H1 (cell line): ENCODE data around the gene ZNF692. TPM values are rescaled to one million over a fixed set of nuclear protein-coding genes. Genes with fewer than 3 reads are reported as not detected.
A peak's percentile ranks its signal among the peaks of the same experiment; 100 is the strongest.

Source experiments
- CTCF ChIA-PET: fragments of 300-600 bp; sonication (Branson Sonifier 250); formaldehyde crosslinking; loops from one replicate; lab custom pipeline; 2021; ENCODE audit not compliant: partially characterized antibody; lab: Charles Lee
- POLR2A ChIA-PET: fragments of 300-600 bp; sonication (Branson Sonifier 250); formaldehyde crosslinking; loops from one replicate; lab custom pipeline; 2021; ENCODE audit warnings: inconsistent platforms; ENCODE audit not compliant: partially characterized antibody; lab: Charles Lee
- DNase-seq, 2 experiments: peaks; one replicate each; pipeline versions ENCODE4 v3.0.0 to v3.0.0-alpha.2; 2010 to 2022; ENCODE audit warnings: low spot score in 2 of 2, low read depth in 1 of 2, mixed read lengths in 1 of 2
- FAIRE-seq: peaks from 2 replicates; lab custom pipeline; 2011; peaks lifted over from hg19 to GRCh38; lab: Jason Lieb, UNC
- H2AFZ ChIP-seq: 2 replicates; pipeline ENCODE4 v1.8.1; 2012; ENCODE audit warnings: low read length, inconsistent platforms
- H2AK5ac ChIP-seq: 2 replicates; pipeline ENCODE4 v1.6.1; 2013; ENCODE audit warnings: low read depth, low read length
- H2BK120ac ChIP-seq: replicated peaks from 2 replicates; pipeline ENCODE3; 2013; ENCODE audit warnings: low read depth, low read length, inconsistent platforms
- H2BK12ac ChIP-seq: 2 replicates; pipeline ENCODE4 v1.6.1; 2013; ENCODE audit warnings: low read depth, low read length
- H2BK15ac ChIP-seq: 2 replicates; pipeline ENCODE4 v1.6.1; 2013; ENCODE audit warnings: low read length
- H2BK20ac ChIP-seq: 2 replicates; pipeline ENCODE4 v1.6.1; 2013; ENCODE audit warnings: low read length
- H2BK5ac ChIP-seq: 2 replicates; pipeline ENCODE4 v1.6.1; 2013; ENCODE audit warnings: low read depth, low read length
- H3K14ac ChIP-seq: 2 replicates; pipeline ENCODE4 v1.6.1; 2013; ENCODE audit warnings: inconsistent platforms; ENCODE audit not compliant: insufficient read length
- H3K18ac ChIP-seq: 2 replicates; pipeline ENCODE4 v1.6.1; 2013; ENCODE audit warnings: low read length; ENCODE audit errors: extremely low read depth
- H3K23ac ChIP-seq: 2 replicates; pipeline ENCODE4 v1.6.1; 2013; ENCODE audit warnings: inconsistent platforms; ENCODE audit not compliant: insufficient read length
- H3K23me2 ChIP-seq: 2 replicates; pipeline ENCODE4 v1.6.1; 2013; ENCODE audit warnings: low read depth, low read length
- H3K27ac ChIP-seq: 2 replicates; pipeline ENCODE4 v1.6.1; 2011; ENCODE audit warnings: low read depth, low read length, inconsistent platforms
- H3K27me3 ChIP-seq, 4 experiments: replicated peaks in 1 of 4; 1 replicate in 1 of 4; 2 replicates in 3 of 4; pipeline versions ENCODE4 v1.6.1 to v1.8.1; 2011 to 2013; ENCODE audit warnings: low read length in 3 of 4, mild to moderate bottlenecking in 3 of 4, inconsistent platforms in 2 of 4, mixed read lengths in 2 of 4, moderate library complexity in 1 of 4; ENCODE audit not compliant: control insufficient read depth in 3 of 4, insufficient read depth in 3 of 4; ENCODE audit errors: extremely low read depth in 1 of 4
- H3K36me3 ChIP-seq, 4 experiments: 2 replicates each; pipeline versions ENCODE4 v1.6.1 to v1.8.1; 2011 to 2013; ENCODE audit warnings: mild to moderate bottlenecking in 4 of 4, low read length in 3 of 4, moderate library complexity in 2 of 4, control low read depth in 1 of 4, inconsistent platforms in 1 of 4; ENCODE audit not compliant: insufficient read depth in 4 of 4, control insufficient read depth in 2 of 4
- H3K4ac ChIP-seq: replicated peaks from 2 replicates; pipeline ENCODE3; 2013; ENCODE audit warnings: low read length, low read depth, mixed read lengths, inconsistent platforms; ENCODE audit not compliant: insufficient read length
- H3K4me1 ChIP-seq, 4 experiments: replicated peaks in 1 of 4; 1 replicate in 1 of 4; 2 replicates in 3 of 4; pipeline versions ENCODE4 v1.6.1 to v1.8.1; 2011 to 2013; ENCODE audit warnings: low read length in 3 of 4, inconsistent platforms in 2 of 4, mixed read lengths in 1 of 4; ENCODE audit not compliant: insufficient read depth in 4 of 4, control insufficient read depth in 3 of 4
- H3K4me2 ChIP-seq, 2 experiments: 2 replicates each; pipeline versions ENCODE4 v1.6.1 to v1.8.1; 2011 to 2013; ENCODE audit warnings: low read depth in 2 of 2, low read length in 2 of 2, control low read depth in 1 of 2, inconsistent platforms in 1 of 2, mild to moderate bottlenecking in 1 of 2; ENCODE audit not compliant: insufficient read depth in 1 of 2
- H3K4me3 ChIP-seq, 4 experiments: fragments of 200-600, 300-600 bp in 1 of 4; sonication (generic), shearing (Covaris generic), sonication (Bioruptor Twin) in 1 of 4; 2 replicates each; pipeline versions ENCODE4 v1.5.1 to v1.8.1; 2011 to 2016; ENCODE audit warnings: low read length in 4 of 4, low read depth in 3 of 4, control low read depth in 2 of 4, inconsistent platforms in 2 of 4, mild to moderate bottlenecking in 2 of 4, mixed read lengths in 1 of 4, moderate library complexity in 1 of 4; ENCODE audit not compliant: insufficient read depth in 2 of 4; ENCODE audit errors: extremely low read depth in 1 of 4
- H3K56ac ChIP-seq: replicated peaks from 2 replicates; pipeline ENCODE3; 2013; ENCODE audit warnings: low read depth, mild to moderate bottlenecking, mixed read lengths, low read length, inconsistent platforms; ENCODE audit not compliant: insufficient read length
- H3K79me1 ChIP-seq: 2 replicates; pipeline ENCODE4 v1.6.1; 2013; ENCODE audit warnings: low read depth, low read length, control low read depth
- H3K79me2 ChIP-seq, 2 experiments: 2 replicates each; pipeline versions ENCODE4 v1.6.1 to v1.8.1; 2012 to 2013; ENCODE audit warnings: low read length in 2 of 2, mild to moderate bottlenecking in 2 of 2, inconsistent platforms in 1 of 2; ENCODE audit not compliant: insufficient read depth in 2 of 2, control insufficient read depth in 1 of 2
- H3K9ac ChIP-seq, 4 experiments: replicated peaks in 1 of 4; 1 replicate in 1 of 4; 2 replicates in 3 of 4; pipeline versions ENCODE4 v1.6.1 to v1.8.1; 2011 to 2013; ENCODE audit warnings: low read depth in 3 of 4, low read length in 3 of 4, control low read depth in 2 of 4, mild to moderate bottlenecking in 2 of 4, moderate library complexity in 2 of 4, inconsistent platforms in 1 of 4; ENCODE audit errors: extremely low read depth in 1 of 4
- H3K9me3 ChIP-seq, 2 experiments: 2 replicates each; pipeline versions ENCODE4 v1.6.1 to v1.8.1; 2012 to 2013; ENCODE audit warnings: mild to moderate bottlenecking in 2 of 2, moderate library complexity in 2 of 2, control low read depth in 1 of 2, inconsistent platforms in 1 of 2, low read depth in 1 of 2, low read length in 1 of 2, mixed read lengths in 1 of 2; ENCODE audit not compliant: insufficient read depth in 2 of 2
- H4K20me1 ChIP-seq, 2 experiments: replicated peaks in 1 of 2; 2 replicates each; pipeline versions ENCODE3 to v1.8.1; 2011 to 2013; ENCODE audit warnings: inconsistent platforms in 2 of 2, low read length in 2 of 2, mild to moderate bottlenecking in 1 of 2; ENCODE audit not compliant: insufficient read depth in 2 of 2, control insufficient read depth in 1 of 2
- H4K5ac ChIP-seq: 2 replicates; pipeline ENCODE4 v1.6.1; 2013; ENCODE audit warnings: low read length, low read depth, mixed read lengths, inconsistent platforms; ENCODE audit not compliant: insufficient read length
- H4K8ac ChIP-seq: 2 replicates; pipeline ENCODE4 v1.8.0; 2013; ENCODE audit warnings: mild to moderate bottlenecking, moderate library complexity, low read length, inconsistent platforms; ENCODE audit not compliant: insufficient read depth; ENCODE audit errors: extremely low read depth
- H4K91ac ChIP-seq: replicated peaks from 2 replicates; pipeline ENCODE3; 2013; ENCODE audit warnings: low read length, mixed read lengths, inconsistent platforms; ENCODE audit not compliant: insufficient read length
- BCL11A ChIP-seq, 2 experiments: IDR thresholded peaks; one replicate each; pipeline ENCODE4 v1.6.1; 2011; ENCODE audit warnings: low read depth in 2 of 2, low read length in 2 of 2, mild to moderate bottlenecking in 2 of 2
- EP300 ChIP-seq, 2 experiments: IDR thresholded peaks; 1 replicate in 1 of 2; 2 replicates in 1 of 2; pipeline ENCODE4 v1.6.1; 2011 to 2012; ENCODE audit warnings: low read depth in 2 of 2, low read length in 2 of 2, mild to moderate bottlenecking in 2 of 2, borderline replicate concordance in 1 of 2, inconsistent platforms in 1 of 2, moderate library complexity in 1 of 2
- FOSL1 ChIP-seq: IDR thresholded peaks from 2 replicates; pipeline ENCODE4 v1.6.1; 2011; ENCODE audit warnings: mild to moderate bottlenecking, low read depth, low read length, moderate library complexity; ENCODE audit not compliant: insufficient read depth
- KDM1A ChIP-seq: fragments of 200-600, 300-600 bp; sonication (generic); IDR thresholded peaks from 2 replicates; pipeline ENCODE4 v1.7.1; 2016; ENCODE audit warnings: mild to moderate bottlenecking, low read length, borderline replicate concordance
- MAFK ChIP-seq: IDR thresholded peaks from 2 replicates; pipeline ENCODE4 v1.6.1; 2012; ENCODE audit warnings: low read depth, mild to moderate bottlenecking, improper control_type of control experiment, low read length
- SP4 ChIP-seq: IDR thresholded peaks from 2 replicates; pipeline ENCODE4 v1.6.1; 2012; ENCODE audit warnings: low read length, inconsistent platforms
- TAF7 ChIP-seq: optimal IDR thresholded peaks from 2 replicates; pipeline ENCODE3; 2011; ENCODE audit warnings: low read depth, mild to moderate bottlenecking, inconsistent platforms, low read length, moderate library complexity, borderline replicate concordance
- TBP ChIP-seq: IDR thresholded peaks from 2 replicates; pipeline ENCODE4 v1.6.1; 2011; ENCODE audit warnings: low read depth, low read length, improper control_type of control experiment
- WGBS, 2 experiments: shearing (Covaris generic) in 1 of 2; methylation state at CpG; one replicate each; pipeline versions ENCODE4 v1.1.6 to v1.1.7; 2013 to 2015; ENCODE audit warnings: low lambda C conversion rate in 2 of 2, mixed read lengths in 2 of 2, inconsistent platforms in 1 of 2, low coverage in 1 of 2, missing lambda C conversion rate in 1 of 2; ENCODE audit not compliant: insufficient replicate concordance in 2 of 2, insufficient coverage in 1 of 2, insufficient read length in 1 of 2; ENCODE audit errors: extremely low coverage in 1 of 2, missing lambda C conversion rate in 1 of 2; 5-methylcytosine and 5-hydroxymethylcytosine counted together
- polyA plus RNA-seq, 7 experiments: library from polyadenylated mRNA; depleted of rRNA in 3 of 7; stranded (reverse) in 5 of 7; unstranded in 2 of 7; fragments of >200 nt in 5 of 7; fragments of 200-250 nt in 2 of 7; gene quantifications; 1 replicate in 5 of 7; 2 replicates in 1 of 7; 4 replicates in 1 of 7; pipeline versions ENCODE4 v1.2.1 to v1.2.3, GENCODE V29; 2011 to 2013; ENCODE audit warnings: missing spikeins in 2 of 7, mixed read lengths in 2 of 7
- total RNA-seq: library from RNA; stranded (reverse); fragmentation: NEBNext Ultra II Directional; extraction: Animal tissue kit (Norgen Biotek cat#: 25700); gene quantifications from 2 replicates; pipeline ENCODE4 v1.2.1, GENCODE V29; 2021
- TF ChIP-seq, protein P1 (sequence below): IDR thresholded peaks from 2 replicates; pipeline ENCODE4 v1.6.1; 2012; ENCODE audit warnings: low read length, inconsistent platforms

The ZNF692 gene
- total and polyA plus RNA-seq, 2 of the 8 experiments (the other 6 are each of a cell fraction or from before 2014, with no cell fraction given): 38.4 to 52.3 TPM

DNA sequence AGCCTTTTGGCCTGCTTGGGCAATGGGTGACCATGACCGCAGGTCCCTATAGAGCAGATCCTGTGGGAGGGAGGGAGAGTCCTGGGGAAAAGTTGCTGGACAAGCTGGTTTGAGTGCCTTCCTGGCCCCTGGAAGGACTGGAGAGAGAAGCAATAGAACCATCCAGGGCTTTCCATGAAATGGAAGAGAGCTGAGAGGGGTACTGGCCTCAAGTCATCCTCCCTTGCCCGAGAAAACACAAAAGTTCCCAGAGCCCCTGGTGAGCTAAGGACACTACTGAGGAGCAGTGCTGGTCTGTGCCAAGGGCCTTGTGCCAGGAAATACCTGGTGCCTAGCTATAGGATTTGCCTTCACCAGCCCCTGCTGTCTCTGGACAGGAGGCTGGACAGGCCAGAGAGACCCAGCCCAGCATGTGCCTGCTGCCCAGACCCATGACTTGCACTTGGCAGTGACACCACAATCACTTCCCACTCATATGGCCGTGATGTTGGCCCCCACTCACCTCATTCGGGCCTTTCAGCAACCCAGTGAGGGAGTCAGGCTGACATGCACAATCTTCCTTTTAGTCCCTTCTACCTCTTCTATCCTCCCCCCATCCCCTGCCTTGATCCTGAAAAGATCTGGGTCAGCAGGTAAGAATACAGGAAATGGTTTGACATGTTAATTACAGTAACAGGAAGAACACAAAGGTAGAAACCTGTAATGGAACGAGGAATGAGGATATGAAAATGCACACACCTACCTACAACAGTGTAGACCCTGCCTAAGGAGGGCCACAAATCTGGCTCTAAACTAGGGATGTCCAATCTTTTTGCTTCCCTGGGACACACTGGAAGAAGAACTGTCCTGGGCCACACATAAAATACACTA, 40.1 kb downstream of the ZNF692 start:
- CTCF ChIA-PET: interaction anchor here (0.8 to 1.0 kb wide), 4 partner anchors 11 to 574 kb away, joined by 3 to 7 read pairs (median 4); no protein-coding TSS in a partner anchor
- Histone ChIP-seq H3K18ac (no peak overlapping the region), H2BK20ac (no peak overlapping the region), H3K4me2 (peak overlapping the region in 1 of 2 experiments; percentile 36; a peak in 2 of 4 replicates), H4K8ac (no peak overlapping the region), H3K14ac (no peak overlapping the region), H2BK12ac (no peak overlapping the region), H3K4me3 (no peak overlapping the region), H2BK120ac (no peak overlapping the region), H3K9ac (no peak overlapping the region), H2AK5ac (no peak overlapping the region), H3K23ac (no peak overlapping the region), H3K27me3 (no peaks in the 10 kb centered on the region), H2BK15ac (no peak overlapping the region), H3K79me2 (peaks cover 0 to 49% of the 10 kb centered on the region in 2 experiments; a peak in 2 of 4 replicates), H3K9me3 (no peaks in the 10 kb centered on the region), H4K5ac (no peak overlapping the region), H4K20me1 (peaks cover 0 to 10% of the 10 kb centered on the region in 2 experiments), H3K36me3 (peaks cover 8 to 35% (median 17%) of the 10 kb centered on the region in 4 experiments), H3K4me1 (peaks cover 0 to 5% (median 2%) of the 10 kb centered on the region in 4 experiments; a peak in 4 of 7 replicates), H3K56ac (no peak overlapping the region), H3K79me1 (peaks cover 15% of the 10 kb centered on the region; the same call in 1 of the 2 replicates), H3K23me2 (no peaks in the 10 kb centered on the region), H2AFZ (no peak overlapping the region), H2BK5ac (peak overlapping the region; percentile 53), H3K4ac (no peak overlapping the region), H4K91ac (peak overlapping the region; percentile 62), H3K27ac (no peak overlapping the region)
- FAIRE-seq (no peak), DNase-seq (no peak)
- WGBS, 2 experiments: 90% methylated on average over 5 of the region's 5 CpGs; no CpG with 5 or more reads in 1 of the 2 experiments
- POLR2A ChIA-PET: interaction anchor here (0.8 to 3.9 kb wide), 6 partner anchors 10 to 40 kb away, joined by 3 to 16 read pairs (median 4); partner anchors contain the start of genes ZNF672 and ZNF692
- TF ChIP-seq SP4 (no peak), MAFK (no peak), BCL11A (IDR thresholded peaks at IDR 0.05; ENCODE audit: low read depth in 2 of 2, low read length in 2 of 2) (no peak), EP300 (IDR thresholded peaks at IDR 0.05; ENCODE audit: borderline replicate concordance in 1 of 2, low read depth in 2 of 2, low read length in 2 of 2) (no peak), FOSL1 (no peak), KDM1A (no peak), TBP (no peak), TAF7 (no peak)
- TF ChIP-seq, protein P1, sequence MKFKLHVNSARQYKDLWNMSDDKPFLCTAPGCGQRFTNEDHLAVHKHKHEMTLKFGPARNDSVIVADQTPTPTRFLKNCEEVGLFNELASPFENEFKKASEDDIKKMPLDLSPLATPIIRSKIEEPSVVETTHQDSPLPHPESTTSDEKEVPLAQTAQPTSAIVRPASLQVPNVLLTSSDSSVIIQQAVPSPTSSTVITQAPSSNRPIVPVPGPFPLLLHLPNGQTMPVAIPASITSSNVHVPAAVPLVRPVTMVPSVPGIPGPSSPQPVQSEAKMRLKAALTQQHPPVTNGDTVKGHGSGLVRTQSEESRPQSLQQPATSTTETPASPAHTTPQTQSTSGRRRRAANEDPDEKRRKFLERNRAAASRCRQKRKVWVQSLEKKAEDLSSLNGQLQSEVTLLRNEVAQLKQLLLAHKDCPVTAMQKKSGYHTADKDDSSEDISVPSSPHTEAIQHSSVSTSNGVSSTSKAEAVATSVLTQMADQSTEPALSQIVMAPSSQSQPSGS: no peak
